GM21381 (cell line): ENCODE measurements around the gene DCLRE1B.

ENCODE experiments used
- ATAC-seq: cut with Tn5 transposase; IDR thresholded peaks from one replicate; pipeline ENCODE4 v1.9.1; 2021; ENCODE audit warnings: mild to moderate bottlenecking, moderate library complexity; ENCODE audit not compliant: unreplicated experiment

DCLRE1B gene

GRCh38 chr1:113904674-113905434 lies at the start of gene DCLRE1B, which contains the start of gene AP4B1:
TSS of gene DCLRE1B (plus strand) at chr1:113905326. CDS start at chr1:113905587, 261 bp downstream.
TSS of gene AP4B1 (minus strand) at chr1:113904799. CDS start at chr1:113904717, 82 bp downstream.
- ATAC-seq = peak; percentile 88

- ATAC-seq = no peak
These were observed 49.3 kb upstream of the DCLRE1B start for GRCh38 chr1:113855630-113856400.

GRCh38 chr1:113856401-113856790 lies 48.7 kb upstream of the DCLRE1B start:
- ATAC-seq = no peak

GRCh38 chr1:113857776-113858175 lies 47.4 kb upstream of the DCLRE1B start:
- no peak for ATAC-seq

GRCh38 chr1:113858418-113858817 lies 46.7 kb upstream of the DCLRE1B start:
- no peak for ATAC-seq

GRCh38 chr1:113858982-113859381 lies 46.1 kb upstream of the DCLRE1B start:
- no peak for ATAC-seq

GRCh38 chr1:113859478-113860175 lies 45.5 kb upstream of the DCLRE1B start:
- ATAC-seq = peak; percentile 88

GRCh38 chr1:113860891-113861290 lies 44.2 kb upstream of the DCLRE1B start:
- ATAC-seq = no peak

- ATAC-seq = no peak
These were observed 43.5 kb upstream of the DCLRE1B start for GRCh38 chr1:113861641-113862040.

- no peak for ATAC-seq
These were observed 36.6 kb upstream of the DCLRE1B start for GRCh38 chr1:113868387-113869083.

GRCh38 chr1:113870778-113871177 lies 34.3 kb upstream of the DCLRE1B start:
- no peak for ATAC-seq

- peak; percentile 82 for ATAC-seq
These were observed 33.5 kb upstream of the DCLRE1B start, which contains the start of gene PTPN22 for GRCh38 chr1:113871597-113872113. TSS of gene PTPN22 (minus strand) at chr1:113871712.

GRCh38 chr1:113872219-113872935 lies 32.7 kb upstream of the DCLRE1B start:
- ATAC-seq = no peak

GRCh38 chr1:113874012-113874879 lies 30.9 kb upstream of the DCLRE1B start:
- ATAC-seq = no peak

GRCh38 chr1:113875714-113876113 lies 29.4 kb upstream of the DCLRE1B start:
- peak; percentile 46 for ATAC-seq

GRCh38 chr1:113876176-113876575 lies 28.9 kb upstream of the DCLRE1B start:
- ATAC-seq = no peak

- no peak for ATAC-seq
These were observed 25.4 kb upstream of the DCLRE1B start for GRCh38 chr1:113879739-113880038.

- no peak for ATAC-seq
These were observed 23.5 kb upstream of the DCLRE1B start for GRCh38 chr1:113881661-113882060.
